ENCODE measurements around the gene PDLIM4.

PDLIM4 gene

DNA sequence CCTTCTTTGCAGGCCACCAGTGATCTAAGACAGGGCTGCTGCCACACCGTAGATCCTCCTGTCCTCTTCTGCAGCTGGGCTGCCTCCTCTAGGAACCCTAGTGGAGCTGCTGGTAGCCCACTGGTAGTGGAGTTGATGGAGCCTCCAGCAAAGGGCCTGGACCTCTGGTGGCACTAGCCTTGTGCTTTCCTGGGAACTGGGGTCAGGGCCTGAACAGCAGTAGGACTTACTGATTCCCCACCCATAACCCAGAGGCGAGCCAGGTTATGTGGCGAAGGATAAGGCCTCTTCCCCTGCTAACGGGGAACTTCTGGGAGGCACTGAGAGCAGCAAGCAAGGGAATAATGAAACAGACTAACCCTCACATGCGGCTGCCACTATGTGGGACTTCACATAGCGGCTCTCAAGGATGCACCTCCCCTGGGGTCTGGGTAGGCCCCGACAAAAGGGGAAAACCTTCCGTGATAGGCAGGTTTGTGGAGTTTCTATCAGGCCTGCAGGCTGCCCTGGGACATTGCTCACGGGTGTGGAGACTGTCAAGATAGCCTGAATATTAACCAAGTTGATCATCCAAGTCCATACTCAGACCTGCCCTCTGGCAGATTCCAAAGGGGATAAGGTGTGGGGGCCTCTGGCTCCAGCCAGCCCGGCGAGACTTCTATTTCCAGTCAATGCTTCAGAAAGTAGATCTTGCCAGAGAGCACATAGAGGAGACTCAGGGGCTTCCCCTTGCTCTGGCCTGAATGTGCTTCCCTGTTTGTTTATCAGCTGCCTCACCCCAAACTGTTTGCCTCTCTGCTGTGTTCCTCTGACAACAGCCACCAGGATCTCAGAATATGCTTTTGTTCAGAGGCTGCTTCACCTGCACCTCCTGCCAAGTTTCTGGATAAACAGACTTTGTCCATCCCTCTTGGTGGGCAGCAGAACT is 44.1 kb downstream of the PDLIM4 start:
- no peak for DNase-seq (ENCODE audit: low read depth in 2 of 3, low spot score in 2 of 3)

DNA sequence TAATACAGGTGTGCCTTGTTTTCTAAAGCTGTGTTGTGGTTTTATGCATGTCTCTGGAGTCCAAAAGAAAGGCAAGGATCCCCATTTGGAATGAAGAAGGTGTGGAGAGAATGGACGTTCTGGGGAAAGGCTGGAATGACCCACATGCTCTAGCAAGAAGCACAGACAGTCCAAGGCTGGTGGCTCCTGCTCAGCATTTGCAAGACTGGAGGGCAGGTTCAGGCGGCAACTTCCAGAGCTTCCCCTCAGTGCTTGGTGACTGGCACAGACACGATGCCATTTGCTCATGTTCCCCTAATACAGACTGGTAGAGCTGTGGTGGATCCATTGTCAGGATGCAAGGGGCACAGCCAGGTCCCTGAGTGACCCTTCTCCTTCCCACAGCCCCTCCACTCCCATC is 44.9 kb downstream of the PDLIM4 start:
- no peak for DNase-seq (ENCODE audit: low read depth in 2 of 3, low spot score in 2 of 3)

DNA sequence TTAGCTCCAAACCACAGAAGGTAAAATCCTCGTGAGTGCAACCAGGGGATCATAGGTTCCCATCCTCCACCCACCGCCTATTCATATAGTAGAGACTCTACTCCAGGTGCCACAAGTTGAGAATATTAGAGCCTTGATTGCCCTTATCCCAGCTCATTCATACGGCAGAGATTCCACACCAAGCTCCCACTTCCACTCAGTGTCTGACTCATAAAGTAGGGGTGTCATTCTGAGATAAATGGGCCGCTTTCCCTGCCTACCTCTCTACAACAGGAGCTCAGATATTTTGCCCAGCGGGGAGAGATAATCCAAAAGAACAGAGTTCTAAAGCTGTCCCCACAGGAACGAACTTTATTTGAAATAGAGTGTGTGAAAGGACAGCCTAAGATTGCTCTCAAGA is 46.1 kb downstream of the PDLIM4 start:
- no peak for DNase-seq (ENCODE audit: low read depth in 2 of 3, low spot score in 2 of 3)

DNA sequence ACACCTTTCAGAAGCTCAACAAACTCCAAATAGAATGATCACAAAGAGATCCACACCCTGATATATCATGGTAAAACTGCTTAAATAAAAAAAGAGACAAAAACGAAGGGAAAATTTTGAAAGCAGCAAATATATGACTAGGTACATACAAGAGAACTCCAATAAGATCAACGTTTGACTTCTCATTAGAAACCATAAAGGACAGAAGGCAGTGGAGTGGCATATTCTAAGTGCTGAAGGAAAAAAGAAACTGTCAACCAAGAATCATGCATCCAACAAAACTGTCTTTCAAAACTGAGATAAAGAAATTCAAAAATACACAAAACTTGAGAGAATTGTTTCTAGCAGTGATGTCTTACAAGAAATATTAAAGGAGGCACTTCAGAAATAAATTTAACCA is 47.9 kb downstream of the PDLIM4 start:
- DNase-seq (ENCODE audit: low read depth in 2 of 3, low spot score in 2 of 3): no peak

DNA sequence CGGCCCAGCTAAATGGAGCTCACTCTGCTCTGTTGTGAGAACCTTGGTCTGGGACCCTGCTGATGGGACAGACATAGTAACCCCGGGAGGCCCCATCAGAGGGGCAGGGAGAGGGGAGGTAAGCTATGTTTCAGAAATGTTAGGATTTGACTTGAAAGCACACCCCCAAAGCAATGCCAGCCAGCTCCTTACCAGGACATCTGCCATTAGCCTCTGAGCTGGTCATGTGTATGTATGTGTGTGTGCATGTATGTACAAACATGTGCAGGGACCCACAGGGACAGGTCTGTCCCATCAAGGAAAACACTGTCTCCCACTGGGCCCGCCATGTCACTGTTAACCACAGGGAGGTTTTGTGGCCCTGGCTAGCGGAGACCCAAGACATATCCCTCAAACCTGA is 51.2 kb downstream of the PDLIM4 start:
- no peak for DNase-seq (ENCODE audit: low read depth in 2 of 3, low spot score in 2 of 3)

DNA sequence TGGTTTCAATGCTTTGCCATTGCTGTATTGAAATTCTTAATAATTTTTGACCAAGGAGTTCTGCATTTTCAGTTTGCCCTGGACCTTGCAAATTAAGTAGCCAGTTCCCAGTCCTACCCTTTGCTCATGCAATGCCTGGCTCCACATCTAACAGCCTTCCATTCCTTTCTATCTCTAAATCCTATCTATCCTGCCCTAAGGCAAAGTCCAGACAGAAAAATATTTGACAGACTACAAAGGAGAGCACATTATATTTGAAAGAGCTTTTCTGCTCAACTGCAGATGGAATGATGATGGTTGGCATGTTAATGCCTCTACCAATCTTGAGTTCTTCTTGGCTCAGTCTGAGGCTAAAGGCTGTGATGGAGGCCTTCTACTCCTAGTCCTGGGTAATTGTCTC is 52.2 kb downstream of the PDLIM4 start:
- DNase-seq (ENCODE audit: low read depth in 2 of 3, low spot score in 2 of 3): no peak

DNA sequence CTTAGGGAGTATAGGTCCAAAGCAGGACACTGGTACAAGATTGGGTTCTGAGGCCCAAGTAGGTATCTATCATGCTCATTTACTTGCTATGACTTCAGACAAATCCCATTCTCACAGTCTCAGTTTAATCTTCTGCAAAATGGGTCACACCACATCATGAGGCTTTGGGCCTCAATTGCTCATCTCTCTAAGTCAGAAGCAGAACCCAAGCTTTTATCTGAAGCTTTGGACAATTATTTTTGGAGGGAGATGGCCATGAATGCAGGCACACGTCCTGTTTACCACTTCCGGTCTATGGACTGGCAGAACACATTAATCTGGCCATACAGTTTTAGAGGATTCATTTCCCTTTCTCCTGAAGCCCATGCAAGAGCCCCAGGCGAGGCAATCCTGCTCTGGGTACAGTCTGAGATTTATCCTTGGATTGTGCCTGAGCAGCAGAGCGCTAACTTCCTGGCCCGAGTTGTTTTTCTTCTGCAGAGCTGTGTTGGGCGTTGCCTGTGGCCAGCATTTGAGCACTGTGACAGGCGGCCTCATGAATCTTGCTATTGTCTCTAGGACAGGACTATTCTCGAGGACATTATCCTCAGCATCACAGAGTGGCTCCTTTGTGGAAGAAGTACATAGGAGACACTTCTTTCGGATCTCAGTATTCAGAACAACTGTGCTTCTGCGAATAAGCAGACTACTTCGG is 52.8 kb downstream of the PDLIM4 start:
- DNase-seq (ENCODE audit: low read depth in 2 of 3, low spot score in 2 of 3): no peak

DNA sequence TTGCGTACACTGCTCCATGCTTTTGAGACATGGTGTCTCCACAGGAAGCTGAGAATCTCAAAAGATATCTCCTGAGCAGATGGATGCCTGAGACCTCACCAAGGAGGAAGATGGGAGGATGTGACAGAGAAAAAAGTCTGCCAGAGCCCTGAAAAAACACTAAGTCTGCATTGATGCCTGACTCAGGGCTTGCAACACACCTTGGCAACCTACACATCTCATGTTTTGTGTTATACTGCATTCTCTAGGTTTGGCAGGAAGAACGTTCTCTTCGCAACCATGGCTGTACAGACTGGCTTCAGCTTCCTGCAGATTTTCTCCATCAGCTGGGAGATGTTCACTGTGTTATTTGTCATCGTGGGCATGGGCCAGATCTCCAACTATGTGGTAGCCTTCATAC is 55.9 kb downstream of the PDLIM4 start:
- DNase-seq (ENCODE audit: low read depth in 2 of 3, low spot score in 2 of 3): no peak

DNA sequence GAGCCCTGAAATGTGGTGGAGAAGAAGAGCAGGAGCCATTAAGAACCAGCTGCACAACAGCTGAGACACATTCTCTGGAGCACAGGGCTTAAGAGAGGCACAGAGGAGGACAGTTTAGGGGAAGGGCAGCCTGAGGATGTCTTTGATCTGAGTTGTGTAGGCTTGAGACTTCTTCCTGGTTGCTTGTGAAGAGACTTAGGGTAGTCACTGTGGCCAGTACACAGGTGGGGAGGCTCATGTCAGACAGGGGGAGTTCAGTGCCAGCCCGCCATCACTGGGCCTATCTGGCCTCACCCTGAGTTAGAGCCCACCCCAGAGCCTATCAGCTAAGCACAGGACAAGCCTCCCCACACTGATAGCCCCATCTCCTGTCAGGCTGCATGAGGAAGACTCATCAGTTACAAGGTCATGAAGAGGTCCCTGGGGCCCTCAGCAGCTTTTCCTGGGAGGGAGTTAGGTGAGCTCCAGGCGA is 56.5 kb downstream of the PDLIM4 start:
- no peak for DNase-seq (ENCODE audit: low read depth in 2 of 3, low spot score in 2 of 3)

DNA sequence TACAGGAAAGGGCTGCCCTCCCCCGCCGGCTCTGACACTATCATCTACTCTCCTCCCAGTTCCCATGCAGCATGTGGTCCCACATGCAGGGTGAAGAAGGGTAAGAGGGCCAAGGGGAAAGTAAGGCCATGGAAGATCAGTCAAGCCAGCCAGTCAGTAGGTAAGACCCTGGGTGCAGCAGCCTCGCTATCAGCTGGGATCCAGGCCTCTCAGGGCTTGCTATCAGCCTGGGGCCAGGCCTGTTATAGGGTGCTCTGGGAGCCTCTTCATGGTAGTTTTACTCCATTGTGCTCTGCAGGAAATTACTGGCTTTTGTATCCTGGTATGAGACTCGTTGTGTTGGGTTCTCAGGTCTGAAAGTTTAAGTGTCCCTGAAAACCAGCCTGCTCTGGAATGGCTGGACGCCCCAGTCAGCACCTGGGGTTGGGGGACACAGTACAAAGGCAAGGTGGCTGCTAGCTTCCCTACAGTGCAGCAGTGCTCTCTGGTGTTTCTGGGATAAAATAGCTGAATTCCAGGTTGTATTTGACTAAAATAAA is 58.1 kb downstream of the PDLIM4 start:
- no peak for DNase-seq (ENCODE audit: low read depth in 2 of 3, low spot score in 2 of 3)

DNA sequence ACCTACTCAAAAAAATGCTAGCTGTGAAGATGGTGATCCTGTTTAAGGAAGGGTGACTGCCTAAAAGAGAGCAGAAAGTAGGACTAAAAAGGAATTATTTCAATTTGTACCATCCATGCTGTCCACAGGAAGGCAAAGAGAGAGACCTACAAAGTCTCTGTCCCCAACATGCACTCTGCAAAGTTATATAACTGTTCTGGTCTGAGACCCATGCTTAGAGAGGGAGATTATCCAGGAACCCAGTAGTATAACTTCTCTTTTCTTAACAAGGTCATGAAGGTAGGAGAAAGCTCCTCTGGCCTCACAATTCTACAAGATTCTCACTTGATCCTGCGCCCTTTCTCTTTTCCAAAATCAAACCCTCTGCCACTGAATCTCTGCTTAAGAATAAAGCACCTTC is 62.5 kb downstream of the PDLIM4 start:
- DNase-seq (ENCODE audit: low read depth in 2 of 3, low spot score in 2 of 3): no peak

DNA sequence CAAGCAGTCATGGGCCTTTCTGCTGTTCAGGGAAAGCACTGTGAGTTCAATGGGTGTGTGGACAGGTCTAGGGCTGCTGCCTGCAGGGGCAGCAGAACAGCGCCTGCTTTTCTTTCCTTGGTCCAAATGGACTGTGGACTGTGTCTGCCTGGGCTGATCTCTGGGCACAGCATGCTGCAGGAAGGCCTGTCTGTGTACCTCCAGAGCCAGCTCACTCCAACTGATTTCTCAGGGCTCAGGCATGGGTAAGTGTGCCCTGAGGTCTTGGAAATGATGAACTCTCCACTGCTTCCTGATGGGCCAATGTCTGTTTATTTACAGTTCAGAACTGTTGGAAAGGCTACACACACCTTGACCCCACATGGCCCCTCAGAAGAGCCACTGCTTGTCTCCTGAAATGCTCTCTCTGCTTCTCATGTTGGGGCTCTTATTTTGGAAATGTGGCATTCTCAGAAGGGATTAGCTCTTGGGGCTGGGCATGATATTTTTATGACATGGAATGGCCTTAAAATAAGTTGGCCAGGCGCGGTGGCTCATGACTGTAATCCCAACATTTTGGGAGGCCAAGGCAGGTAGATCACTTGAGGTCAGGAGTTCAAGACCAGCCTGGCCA is 63.7 kb downstream of the PDLIM4 start:
- no peak for DNase-seq (ENCODE audit: low read depth in 2 of 3, low spot score in 2 of 3)

DNA sequence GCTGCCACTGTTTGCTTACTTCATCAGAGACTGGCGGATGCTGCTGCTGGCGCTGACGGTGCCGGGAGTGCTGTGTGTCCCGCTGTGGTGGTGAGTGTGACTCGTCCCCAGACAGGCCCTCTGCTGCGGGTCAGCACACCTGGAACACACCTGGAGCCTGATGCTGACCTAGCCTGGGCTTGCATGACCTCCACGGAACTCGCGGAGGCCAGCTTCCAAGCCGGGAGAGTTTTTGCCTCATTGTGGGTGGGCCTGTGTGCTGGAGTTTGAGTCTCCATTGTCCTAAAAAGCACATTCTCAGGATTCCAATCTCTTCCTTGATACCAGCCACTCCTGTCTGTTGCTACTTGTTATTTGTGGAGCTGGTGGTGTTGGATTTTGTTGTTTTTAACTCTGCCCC is 64.8 kb downstream of the PDLIM4 start:
- DNase-seq (ENCODE audit: low read depth in 2 of 3, low spot score in 2 of 3): no peak

All from activated CD8-positive, alpha-beta memory T cell treated with anti-CD3 and anti-CD28 coated beads for 48 hours (primary cell).